Mucosa of gallbladder (tissue), 1 donor: ENCODE data around the gene DMBX1. TPM values are rescaled to one million over a fixed set of nuclear protein-coding genes. Genes with fewer than 3 reads are reported as not detected.

ENCODE experiments used
- DNase-seq: peaks from one replicate; pipeline ENCODE4 v3.0.0-alpha.2; 2020; ENCODE audit warnings: low spot score
- total RNA-seq: library from RNA; stranded (reverse); gene quantifications from one replicate; pipeline ENCODE4 v1.2.1, GENCODE V29; 2021
- donor health status: DM: no; HTN: no; CAD: no.

The DMBX1 gene
- total RNA-seq, 1 donor from 2014 or later: not detected

DNA sequence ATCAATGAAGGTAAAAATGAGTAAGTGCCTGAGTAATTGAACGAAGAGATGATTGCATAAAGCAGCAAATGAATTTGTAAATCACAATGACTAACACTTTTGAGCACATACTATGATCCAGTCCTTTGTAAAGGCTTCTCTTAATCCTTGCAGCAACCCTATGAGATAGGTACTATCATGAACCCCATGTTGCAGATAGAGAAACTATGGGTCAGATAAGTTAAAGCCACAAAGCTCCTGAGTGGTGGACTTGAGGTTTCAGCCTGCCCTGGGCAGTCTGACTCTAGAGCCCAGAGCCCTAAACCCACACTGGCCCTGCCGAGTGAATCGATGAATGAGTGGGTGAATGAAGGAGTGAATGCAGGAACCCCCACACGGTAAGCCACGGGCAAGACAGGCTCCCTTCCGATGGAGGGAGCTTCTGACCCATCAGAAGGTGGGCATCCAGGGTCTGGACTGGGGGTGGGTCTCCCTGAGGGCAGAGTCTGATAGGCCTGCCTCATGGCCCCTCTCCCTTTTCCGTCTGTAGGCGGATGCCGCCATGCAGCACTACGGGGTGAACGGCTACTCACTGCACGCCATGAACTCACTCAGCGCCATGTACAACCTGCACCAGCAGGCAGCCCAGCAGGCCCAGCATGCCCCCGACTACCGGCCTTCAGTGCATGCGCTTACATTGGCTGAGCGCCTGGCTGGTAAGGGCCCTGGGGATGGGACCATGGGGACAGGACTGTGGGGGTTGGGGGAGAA is 17.0 kb downstream of the DMBX1 start:
- no peak for DNase-seq

DNA sequence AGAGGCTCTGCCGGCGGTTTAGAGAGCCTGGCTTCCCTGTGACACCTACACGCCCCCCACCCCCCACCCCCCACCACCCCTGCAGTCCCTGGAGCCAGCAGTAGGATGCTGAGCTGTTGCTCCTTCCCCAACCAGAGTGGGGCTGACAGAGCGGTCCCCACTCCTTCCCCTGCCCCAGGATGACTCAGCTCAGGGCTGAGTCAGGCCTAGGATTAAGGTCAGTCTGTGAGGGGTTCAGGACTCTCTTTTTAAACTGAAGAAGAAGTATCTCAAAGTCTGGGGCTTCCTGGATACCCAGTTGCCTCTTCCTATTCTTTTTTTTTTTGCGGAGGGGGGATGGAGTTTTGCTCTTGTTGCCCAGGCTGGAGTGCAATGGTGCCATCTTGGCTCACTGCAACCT is 19.1 kb downstream of the DMBX1 start:
- no peak for DNase-seq

DNA sequence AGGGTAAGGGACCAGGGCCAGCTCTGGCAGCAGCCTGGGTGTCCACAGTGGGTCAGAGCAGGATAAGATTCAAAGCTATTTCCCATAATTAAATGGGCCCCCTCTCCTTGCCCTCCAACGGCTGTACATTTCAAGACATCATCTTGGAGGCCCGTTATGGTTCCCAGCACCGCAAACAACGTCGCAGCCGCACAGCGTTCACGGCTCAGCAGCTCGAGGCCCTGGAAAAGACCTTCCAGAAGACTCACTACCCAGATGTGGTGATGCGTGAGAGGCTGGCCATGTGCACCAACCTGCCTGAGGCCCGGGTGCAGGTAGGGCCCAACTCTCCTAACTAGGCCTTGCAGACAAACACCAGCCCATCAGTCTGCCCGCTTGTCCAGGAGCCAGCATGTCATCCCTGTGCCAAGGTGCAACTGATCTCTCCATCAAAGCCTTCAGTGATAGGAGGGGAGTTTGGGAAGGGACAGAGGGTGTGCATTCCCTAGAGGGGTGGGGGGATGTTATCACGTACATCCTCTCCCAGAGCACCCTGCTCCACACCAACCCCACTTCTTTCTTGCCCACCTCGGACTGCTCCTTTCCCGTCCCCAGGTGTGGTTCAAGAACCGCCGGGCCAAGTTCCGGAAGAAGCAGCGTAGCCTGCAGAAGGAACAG is 20.8 kb downstream of the DMBX1 start:
- DNase-seq: no peak

DNA sequence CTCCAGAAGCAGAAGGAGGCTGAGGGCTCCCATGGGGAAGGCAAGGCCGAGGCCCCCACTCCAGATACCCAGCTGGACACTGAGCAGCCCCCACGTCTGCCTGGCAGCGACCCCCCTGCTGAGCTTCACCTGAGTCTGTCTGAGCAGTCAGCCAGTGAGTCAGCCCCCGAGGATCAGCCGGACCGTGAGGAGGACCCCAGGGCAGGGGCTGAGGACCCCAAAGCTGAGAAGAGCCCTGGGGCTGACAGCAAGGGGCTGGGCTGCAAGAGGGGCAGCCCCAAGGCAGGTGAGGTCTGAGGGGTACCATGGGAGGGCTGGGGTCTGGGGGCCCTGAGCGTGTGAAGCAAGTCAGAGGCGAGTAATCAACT is 21.3 kb downstream of the DMBX1 start:
- DNase-seq: no peak

GRCh38 chr1:46512135-46512791 is 22.6 kb downstream of the DMBX1 start:
- DNase-seq: no peak

GRCh38 chr1:46512792-46513190 is 23.2 kb downstream of the DMBX1 start:
- DNase-seq: no peak

DNA sequence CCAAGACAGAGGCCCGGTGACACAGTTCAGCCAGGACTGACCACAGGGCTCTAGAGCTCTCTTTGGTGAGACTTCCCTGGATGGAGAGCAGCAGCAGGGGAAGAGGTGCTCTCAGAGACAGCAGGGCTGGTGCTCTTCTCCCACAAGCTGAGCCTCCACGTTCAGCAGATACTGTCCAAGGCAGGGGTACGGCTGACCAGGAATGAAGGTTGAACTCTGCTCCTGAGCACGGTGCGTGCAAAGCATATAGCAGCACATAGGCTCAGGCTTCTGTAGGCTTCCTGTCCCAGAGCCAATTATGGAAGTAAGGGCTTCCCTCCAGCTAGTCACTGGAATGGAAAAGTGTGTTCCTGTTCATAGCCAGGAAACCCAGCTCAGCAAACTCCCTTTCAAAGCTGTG is 23.9 kb downstream of the DMBX1 start:
- no peak for DNase-seq

DNA sequence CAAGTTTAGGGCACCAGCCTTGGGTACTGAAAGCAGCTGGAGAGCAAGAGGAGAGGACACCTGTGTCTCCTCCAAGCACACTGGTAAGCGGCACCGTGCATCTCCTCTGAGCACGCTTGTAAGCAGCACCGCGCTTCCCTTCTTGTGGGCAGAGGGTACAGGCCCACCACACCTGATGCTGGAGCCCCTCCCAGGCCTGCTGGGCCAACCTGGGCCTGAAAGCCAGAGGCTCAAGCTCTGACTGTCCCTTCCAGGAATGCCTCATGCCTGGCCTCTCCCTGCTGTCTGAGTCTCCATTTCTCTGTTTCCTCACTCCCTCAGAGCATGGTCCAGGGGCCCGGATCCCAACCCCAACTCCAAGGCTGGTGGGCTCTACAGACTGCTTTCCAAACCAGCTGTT is 25.9 kb downstream of the DMBX1 start:
- no peak for DNase-seq

GRCh38 chr1:46516200-46516950 is 26.7 kb downstream of the DMBX1 start:
- no peak for DNase-seq

GRCh38 chr1:46517010-46517600 is 27.5 kb downstream of the DMBX1 start:
- peak; percentile 88 for DNase-seq

- DNase-seq: no peak
These were observed 28.4 kb downstream of the DMBX1 start for GRCh38 chr1:46517932-46518498.

DNA sequence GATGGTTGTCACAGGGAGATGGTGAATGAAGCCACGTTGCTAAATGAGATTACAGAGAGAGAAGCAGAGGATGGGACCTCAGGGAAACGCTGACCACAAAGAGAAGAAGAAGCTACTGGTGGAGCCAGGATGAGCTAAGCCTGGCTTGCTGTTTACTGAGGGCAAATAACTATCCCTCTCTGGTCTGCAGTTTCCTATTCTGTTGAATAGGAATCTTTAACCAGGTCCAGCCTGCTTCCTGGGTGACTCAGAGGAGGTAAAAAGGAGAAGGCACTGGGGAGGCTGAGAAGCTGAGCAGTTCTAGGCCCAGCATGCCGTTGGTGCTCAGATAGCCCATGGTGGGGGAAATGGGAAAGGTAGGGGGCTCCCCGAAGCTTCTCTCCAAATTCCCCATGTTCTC is 29.6 kb downstream of the DMBX1 start:
- no peak for DNase-seq

- no peak for DNase-seq
These were observed 30.7 kb downstream of the DMBX1 start for GRCh38 chr1:46520063-46520911.

DNA sequence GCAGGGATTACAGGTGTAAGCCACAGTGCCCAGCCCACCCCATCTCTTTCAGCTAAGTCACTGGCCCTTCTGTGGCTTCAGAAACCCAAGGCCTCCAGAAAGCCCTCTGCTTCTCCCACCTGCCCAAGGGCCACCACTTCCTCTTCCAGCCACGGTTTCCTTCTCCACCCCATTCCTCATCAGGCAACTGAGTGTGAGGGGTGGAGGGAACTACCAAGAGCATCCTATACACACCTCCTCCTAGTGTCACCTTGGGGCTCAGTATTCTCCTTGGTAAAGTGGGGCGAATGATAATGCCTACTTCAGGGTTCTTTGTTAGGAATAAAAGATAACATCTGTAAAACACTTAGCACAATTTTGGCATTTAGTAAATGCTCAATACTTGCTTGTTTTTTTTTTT is 31.8 kb downstream of the DMBX1 start:
- DNase-seq: no peak

- DNase-seq: peak; percentile 67
These were observed 32.7 kb downstream of the DMBX1 start for GRCh38 chr1:46522184-46522968.

DNA sequence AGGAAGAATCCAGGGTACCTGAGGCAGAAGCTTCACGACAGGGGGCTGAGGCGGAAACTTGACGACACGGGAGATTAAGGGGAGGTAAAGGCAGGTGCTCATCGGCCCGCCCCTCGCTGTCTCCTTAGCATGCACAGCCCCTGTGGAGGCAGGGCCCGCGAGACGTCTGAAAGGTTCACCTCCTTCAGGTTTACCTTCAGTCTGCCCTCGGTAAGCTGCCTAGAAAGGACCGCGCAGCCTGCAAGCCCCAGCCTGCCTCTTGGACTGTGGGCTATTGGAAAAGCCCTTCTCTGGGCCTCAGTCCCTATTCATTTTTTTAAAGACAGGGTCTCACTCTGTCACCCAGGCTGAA is 33.3 kb downstream of the DMBX1 start:
- no peak for DNase-seq

DNA sequence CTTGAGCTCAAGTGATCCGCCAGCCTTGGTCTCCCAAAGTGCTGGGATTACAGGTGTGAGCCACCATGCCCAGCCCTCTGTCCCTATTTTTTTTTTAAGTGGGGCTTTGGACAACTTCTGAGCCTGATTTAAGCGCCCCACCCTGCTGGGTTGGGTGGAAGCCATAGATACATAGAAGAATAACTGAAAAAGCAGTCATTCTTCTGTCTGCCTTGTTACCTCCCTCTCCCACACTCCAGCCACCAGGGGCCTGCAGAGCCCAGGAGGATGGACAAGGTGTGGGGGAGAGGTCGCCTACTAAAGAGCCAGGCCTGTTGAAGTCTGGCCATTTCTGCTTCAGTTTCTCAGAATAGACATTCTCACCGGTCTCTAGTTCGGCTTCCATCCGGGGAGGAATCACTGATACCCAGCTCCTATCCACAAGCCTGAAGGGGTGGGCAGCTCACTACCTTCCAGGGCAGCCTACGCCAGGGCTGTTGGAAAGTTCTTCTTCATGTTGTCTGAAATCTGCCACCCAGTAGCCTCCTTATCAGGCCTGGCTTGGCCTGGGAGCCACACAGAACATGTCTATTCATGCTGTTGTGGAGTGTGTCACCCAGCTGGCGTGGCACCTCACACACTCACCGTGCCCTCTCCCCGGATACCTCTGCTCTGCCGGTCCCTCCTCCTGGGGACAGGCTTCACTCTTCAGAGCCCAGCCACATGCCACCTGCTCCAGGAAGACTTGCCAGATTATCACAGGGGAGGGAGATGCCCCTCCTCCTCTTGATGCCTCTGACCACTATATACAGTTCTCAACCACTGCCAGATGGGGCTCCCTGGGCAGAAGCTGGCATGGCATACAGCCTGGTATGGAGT is 34.1 kb downstream of the DMBX1 start:
- DNase-seq: no peak

DNA sequence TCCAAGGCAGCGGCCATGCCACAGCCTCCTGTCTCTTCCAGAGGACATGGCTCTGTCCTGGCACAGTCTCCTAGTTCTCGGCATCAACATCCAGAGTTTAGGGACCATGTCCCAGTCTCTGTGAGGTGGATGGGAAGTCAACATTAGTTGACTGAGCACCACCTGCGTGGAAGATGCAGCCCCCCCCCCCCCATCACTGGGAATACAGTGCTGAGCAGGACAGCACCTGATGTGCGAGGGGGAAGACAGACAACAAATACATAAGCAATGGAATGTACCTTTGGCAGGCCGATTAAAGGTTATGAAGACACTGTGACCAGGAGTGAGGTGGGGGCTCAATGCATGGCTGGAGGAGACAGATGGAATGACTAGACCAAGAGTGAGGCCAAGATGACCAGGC is 35.2 kb downstream of the DMBX1 start:
- DNase-seq: no peak
